HepG2 (cell line): ENCODE data around the gene COMMD8. TPM values are rescaled to one million over a fixed set of nuclear protein-coding genes. Genes with fewer than 3 reads are reported as not detected.

ENCODE experiments used
- ADNP ChIP-seq: sonication (generic); formaldehyde crosslinking; IDR thresholded peaks from 2 replicates; pipeline ENCODE4 v1.4.0; 2020; ENCODE audit warnings: missing genetic modification reagents
- CENPT ChIP-seq: sonication (generic); formaldehyde crosslinking; IDR thresholded peaks from 2 replicates; pipeline ENCODE4 v1.8.0; 2022; ENCODE audit warnings: low read depth, mild to moderate bottlenecking, moderate library complexity, missing genetic modification reagents
- CREM ChIP-seq, 2 experiments: sonication (generic) in 1 of 2; formaldehyde crosslinking in 1 of 2; IDR thresholded peaks; 2 replicates each; pipeline versions ENCODE4 v1.4.0 to v1.6.1; 2016 to 2020; ENCODE audit warnings: antibody characterized with exemption in 1 of 2, mild to moderate bottlenecking in 1 of 2, missing genetic modification reagents in 1 of 2
- GTF3A ChIP-seq: sonication (generic); formaldehyde crosslinking; conservative IDR thresholded peaks from 2 replicates; pipeline ENCODE4 v1.4.0; 2020; ENCODE audit warnings: mild to moderate bottlenecking, missing genetic modification reagents
- HDAC2 ChIP-seq: sonication (generic); formaldehyde crosslinking; IDR thresholded peaks from 2 replicates; pipeline ENCODE4 v1.4.0; 2020; ENCODE audit warnings: missing genetic modification reagents
- KDM3A ChIP-seq: IDR thresholded peaks from 2 replicates; pipeline ENCODE4 v1.6.1; 2018; ENCODE audit warnings: low read depth, missing compliant biosample characterization
- RCOR2 ChIP-seq: IDR thresholded peaks from 2 replicates; pipeline ENCODE4 v1.6.1; 2016; ENCODE audit warnings: missing biosample characterization, missing genetic modification reagents
- RELA ChIP-seq: sonication (generic); formaldehyde crosslinking; IDR thresholded peaks from 2 replicates; pipeline ENCODE4 v1.4.0; 2020; ENCODE audit warnings: missing genetic modification reagents
- SOX13 ChIP-seq, 3 experiments: fragments of 450-650 bp in 1 of 3; sonication (generic) in 1 of 3; formaldehyde crosslinking in 1 of 3; IDR thresholded peaks in 2 of 3; conservative IDR thresholded peaks in 1 of 3; 2 replicates each; pipeline versions ENCODE4 v1.5.0 to v1.6.1; 2016 to 2020; ENCODE audit warnings: antibody characterized with exemption in 1 of 3, mild to moderate bottlenecking in 1 of 3, missing compliant biosample characterization in 1 of 3, missing genetic modification reagents in 1 of 3, moderate library complexity in 1 of 3
- ZBTB4 ChIP-seq: sonication (generic); formaldehyde crosslinking; IDR thresholded peaks from 2 replicates; pipeline ENCODE4 v1.4.0; 2020; ENCODE audit warnings: missing genetic modification reagents, mild to moderate bottlenecking, borderline replicate concordance
- ZNF205 ChIP-seq: IDR thresholded peaks from 2 replicates; pipeline ENCODE4 v1.6.1; 2018; ENCODE audit warnings: missing biosample characterization, missing genetic modification reagents
- ZNF337 ChIP-seq: sonication (generic); formaldehyde crosslinking; IDR thresholded peaks from 2 replicates; pipeline ENCODE4 v1.5.1; 2020; ENCODE audit warnings: missing genetic modification reagents, low read depth, mild to moderate bottlenecking, borderline replicate concordance
- ZNF33B ChIP-seq: sonication (generic); formaldehyde crosslinking; IDR thresholded peaks from 2 replicates; pipeline ENCODE4 v1.5.1; 2020; ENCODE audit warnings: mild to moderate bottlenecking, missing genetic modification reagents
- ZNF354B ChIP-seq: sonication (generic); formaldehyde crosslinking; IDR thresholded peaks from 2 replicates; pipeline ENCODE4 v1.8.0; 2022; ENCODE audit warnings: mild to moderate bottlenecking, missing genetic modification reagents
- ZNF44 ChIP-seq: sonication (generic); formaldehyde crosslinking; IDR thresholded peaks from 2 replicates; pipeline ENCODE4 v1.5.1; 2020; ENCODE audit warnings: mild to moderate bottlenecking, missing genetic modification reagents
- ZNF441 ChIP-seq: sonication (generic); formaldehyde crosslinking; IDR thresholded peaks from 2 replicates; pipeline ENCODE4 v1.7.0; 2021; ENCODE audit warnings: missing genetic modification reagents, borderline replicate concordance
- ZNF557 ChIP-seq: sonication (generic); formaldehyde crosslinking; IDR thresholded peaks from 2 replicates; pipeline ENCODE4 v1.4.0; 2020; ENCODE audit warnings: missing genetic modification reagents
- ZNF776 ChIP-seq: sonication (generic); formaldehyde crosslinking; IDR thresholded peaks from 2 replicates; pipeline ENCODE4 v1.4.0; 2020; ENCODE audit warnings: mild to moderate bottlenecking, missing genetic modification reagents
- ZNF788 ChIP-seq: sonication (generic); formaldehyde crosslinking; IDR thresholded peaks from 2 replicates; pipeline ENCODE4 v1.5.0; 2020; ENCODE audit warnings: mild to moderate bottlenecking, missing genetic modification reagents, borderline replicate concordance
- ZNF891 ChIP-seq: sonication (generic); formaldehyde crosslinking; IDR thresholded peaks from 2 replicates; pipeline ENCODE4 v1.5.0; 2020; ENCODE audit warnings: mild to moderate bottlenecking, missing genetic modification reagents
- polyA plus RNA-seq, 8 experiments: library from polyadenylated mRNA; depleted of rRNA in 3 of 8; stranded (reverse) in 7 of 8; unstranded in 1 of 8; fragments of >200 nt; fragmentation: Illumina TruSeq in 4 of 8; extraction: Trizol in 4 of 8; gene quantifications; 2 replicates each; pipeline versions ENCODE4 v1.2.1 to v1.2.3, GENCODE V29; 2011 to 2016; ENCODE audit warnings: low read depth in 4 of 8, missing spikeins in 1 of 8, mixed read lengths in 1 of 8; ENCODE audit not compliant: insufficient read depth in 1 of 8
- total RNA-seq, 5 experiments: library from RNA; depleted of rRNA; stranded (reverse); fragments of >200 nt; fragmentation: Illumina TruSeq; extraction: Trizol; gene quantifications; 2 replicates each; pipeline ENCODE4 v1.2.3, GENCODE V29; 2016; ENCODE audit warnings: low read depth in 1 of 5
- TF ChIP-seq, protein P1 (sequence below): sonication (generic); formaldehyde crosslinking; IDR thresholded peaks from 2 replicates; pipeline ENCODE4 v1.9.0; 2022; ENCODE audit warnings: missing genetic modification reagents, mild to moderate bottlenecking, borderline replicate concordance
- TF ChIP-seq, protein P2 (sequence below): IDR thresholded peaks from 2 replicates; pipeline ENCODE4 v1.6.1; 2016; ENCODE audit warnings: control low read depth
- TF ChIP-seq, protein P3 (sequence below): sonication (generic); formaldehyde crosslinking; IDR thresholded peaks from 2 replicates; pipeline ENCODE4 v1.4.0; 2020; ENCODE audit warnings: mild to moderate bottlenecking, missing genetic modification reagents

Gene COMMD8
- total and polyA plus RNA-seq, 2 of the 13 experiments (the other 11 are each of a cell fraction or from before 2014, with no cell fraction given), result 7.1 to 20.3 TPM

- TF ChIP-seq, protein P1, sequence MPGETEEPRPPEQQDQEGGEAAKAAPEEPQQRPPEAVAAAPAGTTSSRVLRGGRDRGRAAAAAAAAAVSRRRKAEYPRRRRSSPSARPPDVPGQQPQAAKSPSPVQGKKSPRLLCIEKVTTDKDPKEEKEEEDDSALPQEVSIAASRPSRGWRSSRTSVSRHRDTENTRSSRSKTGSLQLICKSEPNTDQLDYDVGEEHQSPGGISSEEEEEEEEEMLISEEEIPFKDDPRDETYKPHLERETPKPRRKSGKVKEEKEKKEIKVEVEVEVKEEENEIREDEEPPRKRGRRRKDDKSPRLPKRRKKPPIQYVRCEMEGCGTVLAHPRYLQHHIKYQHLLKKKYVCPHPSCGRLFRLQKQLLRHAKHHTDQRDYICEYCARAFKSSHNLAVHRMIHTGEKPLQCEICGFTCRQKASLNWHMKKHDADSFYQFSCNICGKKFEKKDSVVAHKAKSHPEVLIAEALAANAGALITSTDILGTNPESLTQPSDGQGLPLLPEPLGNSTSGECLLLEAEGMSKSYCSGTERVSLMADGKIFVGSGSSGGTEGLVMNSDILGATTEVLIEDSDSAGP (CRISPR knock-in tag), result peak; percentile 58
- peak; percentile 76 for TF ChIP-seq KDM3A (CRISPR knock-in tag)
- no peak for TF ChIP-seq SOX13 (IDR thresholded peaks at IDR 0.05)
- peak in 1 of 2 experiments; percentile 21; a peak in 1 of 4 replicates for TF ChIP-seq SOX13 (CRISPR knock-in tag; conservative IDR thresholded peaks at IDR 0.05 in 1 of 2, IDR thresholded peaks at IDR 0.05 in 1 of 2)
- TF ChIP-seq ZNF776 (CRISPR knock-in tag), result no peak
- TF ChIP-seq GTF3A, result no peak
- TF ChIP-seq ADNP (CRISPR knock-in tag), result no peak
- no peak for TF ChIP-seq RCOR2 (CRISPR knock-in tag)
- TF ChIP-seq CREM (IDR thresholded peaks at IDR 0.05), result peak; percentile 72
- TF ChIP-seq CREM (CRISPR knock-in tag; IDR thresholded peaks at IDR 0.05), result no peak; the same call in 1 of the 2 replicates
- no peak for TF ChIP-seq CENPT
- 0 out of 2 replicates have a peak, but pooled peaks have one; percentile 39 for TF ChIP-seq ZNF788
- TF ChIP-seq, protein P2, sequence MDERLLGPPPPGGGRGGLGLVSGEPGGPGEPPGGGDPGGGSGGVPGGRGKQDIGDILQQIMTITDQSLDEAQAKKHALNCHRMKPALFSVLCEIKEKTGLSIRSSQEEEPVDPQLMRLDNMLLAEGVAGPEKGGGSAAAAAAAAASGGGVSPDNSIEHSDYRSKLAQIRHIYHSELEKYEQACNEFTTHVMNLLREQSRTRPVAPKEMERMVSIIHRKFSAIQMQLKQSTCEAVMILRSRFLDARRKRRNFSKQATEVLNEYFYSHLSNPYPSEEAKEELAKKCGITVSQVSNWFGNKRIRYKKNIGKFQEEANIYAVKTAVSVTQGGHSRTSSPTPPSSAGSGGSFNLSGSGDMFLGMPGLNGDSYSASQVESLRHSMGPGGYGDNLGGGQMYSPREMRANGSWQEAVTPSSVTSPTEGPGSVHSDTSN (CRISPR knock-in tag), result no peak
- no peak for TF ChIP-seq RELA
- no peak for TF ChIP-seq ZNF44 (CRISPR knock-in tag)
- no peak for TF ChIP-seq ZNF354B (CRISPR knock-in tag)
- TF ChIP-seq ZNF557 (CRISPR knock-in tag), result no peak
- no peak for TF ChIP-seq ZNF337 (CRISPR knock-in tag)
- TF ChIP-seq ZBTB4 (CRISPR knock-in tag), result no peak
- TF ChIP-seq ZNF33B (CRISPR knock-in tag), result no peak
- TF ChIP-seq, protein P3, sequence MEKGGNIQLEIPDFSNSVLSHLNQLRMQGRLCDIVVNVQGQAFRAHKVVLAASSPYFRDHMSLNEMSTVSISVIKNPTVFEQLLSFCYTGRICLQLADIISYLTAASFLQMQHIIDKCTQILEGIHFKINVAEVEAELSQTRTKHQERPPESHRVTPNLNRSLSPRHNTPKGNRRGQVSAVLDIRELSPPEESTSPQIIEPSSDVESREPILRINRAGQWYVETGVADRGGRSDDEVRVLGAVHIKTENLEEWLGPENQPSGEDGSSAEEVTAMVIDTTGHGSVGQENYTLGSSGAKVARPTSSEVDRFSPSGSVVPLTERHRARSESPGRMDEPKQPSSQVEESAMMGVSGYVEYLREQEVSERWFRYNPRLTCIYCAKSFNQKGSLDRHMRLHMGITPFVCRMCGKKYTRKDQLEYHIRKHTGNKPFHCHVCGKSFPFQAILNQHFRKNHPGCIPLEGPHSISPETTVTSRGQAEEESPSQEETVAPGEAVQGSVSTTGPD (CRISPR knock-in tag), result no peak
- TF ChIP-seq ZNF441 (CRISPR knock-in tag), result no peak; the same call in 1 of the 2 replicates
- TF ChIP-seq HDAC2 (CRISPR knock-in tag), result peak; percentile 71; the same call in 1 of the 2 replicates
- 0 out of 2 replicates have a peak, but pooled peaks have one; percentile 16 for TF ChIP-seq ZNF205 (CRISPR knock-in tag)
- 0 out of 2 replicates have a peak, but pooled peaks have one; percentile 53 for TF ChIP-seq ZNF891
Measured at GRCh38 chr4:47485047-47485692, 21.7 kb upstream of the COMMD8 start, which contains the start of gene ATP10D (continued).
